ENCODE data around the gene CIDEA. TPM values are rescaled to one million over a fixed set of nuclear protein-coding genes. Genes with fewer than 3 reads are reported as not detected.

Gene CIDEA
- total RNA-seq, 6 donors from 2014 or later = not detected

GRCh38 chr18:12256951-12257350 is 2.8 kb downstream of the CIDEA start:
- H3K36me3 ChIP-seq = no peaks in the 10 kb centered on the region
- DNase-seq = no peak
- peaks cover 13 to 17% (median 16%) of the 10 kb centered on the region in 4 donors for H3K4me1 ChIP-seq
- ATAC-seq (ENCODE audit: low FRiP score in 2 of 2) = peak in 1 of 2 donors; percentile 9
- H3K9me3 ChIP-seq = no peaks in the 10 kb centered on the region
- no peak overlapping the region for H3K4me3 ChIP-seq
- TF ChIP-seq CTCF (IDR thresholded peaks at IDR 0.05) (no peak), POLR2AphosphoS5 (IDR thresholded peaks at IDR 0.05) (no peak), POLR2A (IDR thresholded peaks at IDR 0.05) (no peak), EP300 (IDR thresholded peaks at IDR 0.05) (no peak)
- no peak overlapping the region for H3K27ac ChIP-seq
- H3K27me3 ChIP-seq = peaks cover 2 to 21% (median 13%) of the 10 kb centered on the region in 4 donors
- 24 to 33% methylated on average over 6 of the region's 6 CpGs for WGBS, 2 donors

GRCh38 chr18:12257996-12258718 is 4.0 kb downstream of the CIDEA start:
- no peak overlapping the region for H3K4me3 ChIP-seq
- WGBS, 2 donors = 81 to 85% methylated on average over 21 of the region's 21 CpGs
- ATAC-seq (ENCODE audit: low FRiP score in 2 of 2) = no peak
- no peaks in the 10 kb centered on the region for H3K36me3 ChIP-seq
- H3K27ac ChIP-seq = no peak overlapping the region
- peaks cover 2 to 20% (median 12%) of the 10 kb centered on the region in 4 donors for H3K27me3 ChIP-seq
- TF ChIP-seq CTCF (IDR thresholded peaks at IDR 0.05) (no peak), EP300 (IDR thresholded peaks at IDR 0.05) (no peak), POLR2A (IDR thresholded peaks at IDR 0.05) (no peak), POLR2AphosphoS5 (IDR thresholded peaks at IDR 0.05) (no peak)
- H3K4me1 ChIP-seq = peaks cover 13 to 17% (median 15%) of the 10 kb centered on the region in 4 donors
- H3K9me3 ChIP-seq = no peaks in the 10 kb centered on the region
- DNase-seq = peak in 1 of 2 donors; percentile 38

- TF ChIP-seq CTCF (IDR thresholded peaks at IDR 0.05) = no peak
- no peak for TF ChIP-seq EP300 (IDR thresholded peaks at IDR 0.05)
- TF ChIP-seq POLR2AphosphoS5 (IDR thresholded peaks at IDR 0.05) = no peak
- no peak for TF ChIP-seq POLR2A (IDR thresholded peaks at IDR 0.05)
- no peak overlapping the region for H3K27ac ChIP-seq
- no peaks in the 10 kb centered on the region for H3K9me3 ChIP-seq
- WGBS, 2 donors = 78 to 84% methylated on average over 11 to 29 of the region's 29 CpGs
- DNase-seq (peak in 1 of 2 donors; percentile 61), ATAC-seq (ENCODE audit: low FRiP score in 2 of 2) (no peak)
- peaks cover 6 to 8% (median 8%) of the 10 kb centered on the region in 4 donors for H3K4me1 ChIP-seq
- peaks cover 2 to 12% (median 8%) of the 10 kb centered on the region in 4 donors for H3K27me3 ChIP-seq
- no peak overlapping the region for H3K4me3 ChIP-seq
- H3K36me3 ChIP-seq = no peaks in the 10 kb centered on the region
Observed at GRCh38 chr18:12258719-12259705, 4.9 kb downstream of the CIDEA start.

GRCh38 chr18:12262748-12263147 is 8.6 kb downstream of the CIDEA start:
- Histone ChIP-seq H3K4me3 (no peak overlapping the region), H3K27ac (no peak overlapping the region), H3K36me3 (no peaks in the 10 kb centered on the region), H3K9me3 (no peaks in the 10 kb centered on the region), H3K4me1 (no peaks in the 10 kb centered on the region), H3K27me3 (no peaks in the 10 kb centered on the region)
- ATAC-seq (ENCODE audit: low FRiP score in 2 of 2) = no peak
- TF ChIP-seq POLR2AphosphoS5 (IDR thresholded peaks at IDR 0.05) (no peak), POLR2A (IDR thresholded peaks at IDR 0.05) (no peak), EP300 (IDR thresholded peaks at IDR 0.05) (no peak), CTCF (IDR thresholded peaks at IDR 0.05) (no peak)
- 72 to 85% methylated on average over 8 of the region's 8 CpGs for WGBS, 2 donors
- no peak for DNase-seq

All from upper lobe of left lung (tissue), 6 donors.